Left ventricle myocardium inferior (tissue), 1 donor: ENCODE results near the gene BTBD9. TPM values are rescaled to one million over a fixed set of nuclear protein-coding genes. Genes with fewer than 3 reads are reported as not detected.

ENCODE experiments used
- DNase-seq: peaks from one replicate; pipeline ENCODE4 v3.0.0-alpha.2; 2020
- H3K27ac ChIP-seq: fragments of 200-600 bp; replicated peaks from 2 replicates; pipeline ENCODE4 v1.8.0; 2021
- H3K27me3 ChIP-seq: fragments of 200-600 bp; 2 replicates; pipeline ENCODE4 v1.8.0; 2021; ENCODE audit warnings: low read depth
- H3K36me3 ChIP-seq: fragments of 200-600 bp; 2 replicates; pipeline ENCODE4 v1.8.0; 2021
- H3K4me1 ChIP-seq: fragments of 200-600 bp; 2 replicates; pipeline ENCODE4 v1.8.0; 2021
- H3K4me3 ChIP-seq: fragments of 200-600 bp; 2 replicates; pipeline ENCODE4 v1.8.0; 2021; ENCODE audit warnings: mild to moderate bottlenecking, moderate library complexity
- H3K9me3 ChIP-seq: fragments of 200-600 bp; replicated peaks from 2 replicates; pipeline ENCODE4 v1.8.0; 2021
- CTCF ChIP-seq: fragments of 200-600 bp; IDR thresholded peaks from 2 replicates; pipeline ENCODE4 v1.8.0; 2021; ENCODE audit warnings: antibody characterized with exemption, mild to moderate bottlenecking, borderline replicate concordance
- intact Hi-C: fragments of 100-400 bp; cut with micrococcal nuclease; formaldehyde crosslinking; loops from one replicate; pipeline ENCODE4 v1.11.0; 2022
- total RNA-seq: library from RNA; stranded (reverse); fragmentation: NEBNext Ultra II Directional; extraction: Animal tissue kit (Norgen Biotek cat#: 25700); gene quantifications from one replicate; pipeline ENCODE4 v1.2.1, GENCODE V29; 2021
- donor health status: DM: no; HTN: yes; CAD: no; lungs with severe emphysema.

BTBD9 gene
- total RNA-seq, 1 donor from 2014 or later, result 16.5 TPM

GRCh38 chr6:38118791-38119365 lies 520.9 kb downstream of the BTBD9 start:
- no peak for TF ChIP-seq CTCF
- no peak overlapping the region for H3K4me3 ChIP-seq
- H3K9me3 ChIP-seq, result no peaks in the 10 kb centered on the region
- no peaks in the 10 kb centered on the region for H3K27me3 ChIP-seq
- no peak overlapping the region for H3K27ac ChIP-seq
- no peak for DNase-seq
- H3K4me1 ChIP-seq, result peaks cover 12% of the 10 kb centered on the region
- H3K36me3 ChIP-seq, result peaks cover 11% of the 10 kb centered on the region
- intact Hi-C loops, result no loop called here

Other genes starting within 250 kb of the BTBD9 start
- gene GLO1, start 63.2 kb upstream of the BTBD9 start, total RNA-seq, result 84.6 TPM
- 0.03 TPM for gene DNAH8, start 75.4 kb upstream of the BTBD9 start, total RNA-seq